MCF 10A (cell line): ENCODE results near the gene CCDC74A. TPM values are rescaled to one million over a fixed set of nuclear protein-coding genes. Genes with fewer than 3 reads are reported as not detected.
A peak's percentile ranks its signal among the peaks of the same experiment; 100 is the strongest.
"Not testable (repeated sequence)": the region's sequence is repeated elsewhere in the genome, so short reads cannot be mapped to it uniquely, and the experiment has no call there.

Experiments used
- Bru-seq: library from RNA; stranded (reverse); fragments of 400-500 nt; gene quantifications from one replicate; lab custom pipeline; 2021; lab: Mats Ljungman, UMichigan
- BruChase-seq, 2 experiments: library from RNA; stranded (reverse); fragments of 400-500 nt; gene quantifications; one replicate each; lab custom pipeline; 2021; lab: Mats Ljungman, UMichigan
- BruUV-seq: library from RNA; stranded (reverse); fragments of 400-500 nt; replicated peaks from 2 replicates; lab custom pipeline; 2021; lab: Mats Ljungman, UMichigan
- CTCF ChIA-PET: fragments of 300-600 bp; sonication (Branson Sonifier 250); formaldehyde crosslinking; extraction: SDS; loops from one replicate; lab custom pipeline; 2021; ENCODE audit warnings: antibody characterized with exemption, inconsistent platforms; lab: Yijun Ruan, JAX
- POLR2A ChIA-PET: fragments of 300-600, 350-650 bp; sonication (Branson Sonifier 250); formaldehyde crosslinking; extraction: SDS; loops from one replicate; lab custom pipeline; 2020; ENCODE audit warnings: antibody characterized with exemption, inconsistent platforms; lab: Yijun Ruan, JAX
- DNase-seq: peaks from one replicate; pipeline ENCODE4 v3.0.0-alpha.2; 2018; ENCODE audit not compliant: unreplicated experiment
- H3K27ac Mint-ChIP-seq: one replicate; pipeline ENCODE4 v1.8.0; 2022; ENCODE audit warnings: mild to moderate bottlenecking, low read depth, mixed read lengths; ENCODE audit not compliant: unreplicated experiment
- H3K27me3 Mint-ChIP-seq: one replicate; pipeline ENCODE4 v1.8.0; 2022; ENCODE audit warnings: mixed read lengths; ENCODE audit not compliant: insufficient read depth, unreplicated experiment
- H3K36me3 Mint-ChIP-seq: one replicate; pipeline ENCODE4 v1.8.0; 2022; ENCODE audit warnings: mild to moderate bottlenecking, moderate library complexity, mixed read lengths; ENCODE audit not compliant: insufficient read depth, unreplicated experiment
- H3K4me1 Mint-ChIP-seq: one replicate; pipeline ENCODE4 v1.8.0; 2022; ENCODE audit warnings: mixed read lengths; ENCODE audit not compliant: insufficient read depth, unreplicated experiment
- H3K4me3 Mint-ChIP-seq: one replicate; pipeline ENCODE4 v1.8.0; 2022; ENCODE audit warnings: mild to moderate bottlenecking, moderate library complexity, mixed read lengths; ENCODE audit not compliant: unreplicated experiment
- H3K9me3 Mint-ChIP-seq: one replicate; pipeline ENCODE4 v1.8.0; 2022; ENCODE audit warnings: mixed read lengths; ENCODE audit not compliant: unreplicated experiment
- intact Hi-C: fragments of 100-400 bp; cut with micrococcal nuclease; formaldehyde crosslinking; loops from 2 replicates; pipeline ENCODE4 v1.14.1; 2022
- long read RNA-seq: library from polyadenylated mRNA; stranded (forward); transcript quantifications from one replicate; pipeline ENCODE4 v2.0.0, GENCODE V29; 2022
- total RNA-seq: library from RNA; stranded (reverse); gene quantifications from 2 replicates; pipeline ENCODE4 v1.2.3, GENCODE V29; 2022

Gene CCDC74A
- 0.32 and 1.1 TPM in 2 replicates for total RNA-seq
- Bru-seq, nascent RNA = not detected
- percentile 18 among the genes with signal in this experiment for BruChase-seq, experiment 1, labeled RNA remaining after a 6-hour chase
- BruChase-seq, experiment 2, labeled RNA remaining after a 2-hour chase = not detected
- long read RNA-seq, partial matches to known transcripts = 0 of 1 reads
- long read RNA-seq, other reads (novel, unspliced or antisense) = 0 of 1 reads

DNA sequence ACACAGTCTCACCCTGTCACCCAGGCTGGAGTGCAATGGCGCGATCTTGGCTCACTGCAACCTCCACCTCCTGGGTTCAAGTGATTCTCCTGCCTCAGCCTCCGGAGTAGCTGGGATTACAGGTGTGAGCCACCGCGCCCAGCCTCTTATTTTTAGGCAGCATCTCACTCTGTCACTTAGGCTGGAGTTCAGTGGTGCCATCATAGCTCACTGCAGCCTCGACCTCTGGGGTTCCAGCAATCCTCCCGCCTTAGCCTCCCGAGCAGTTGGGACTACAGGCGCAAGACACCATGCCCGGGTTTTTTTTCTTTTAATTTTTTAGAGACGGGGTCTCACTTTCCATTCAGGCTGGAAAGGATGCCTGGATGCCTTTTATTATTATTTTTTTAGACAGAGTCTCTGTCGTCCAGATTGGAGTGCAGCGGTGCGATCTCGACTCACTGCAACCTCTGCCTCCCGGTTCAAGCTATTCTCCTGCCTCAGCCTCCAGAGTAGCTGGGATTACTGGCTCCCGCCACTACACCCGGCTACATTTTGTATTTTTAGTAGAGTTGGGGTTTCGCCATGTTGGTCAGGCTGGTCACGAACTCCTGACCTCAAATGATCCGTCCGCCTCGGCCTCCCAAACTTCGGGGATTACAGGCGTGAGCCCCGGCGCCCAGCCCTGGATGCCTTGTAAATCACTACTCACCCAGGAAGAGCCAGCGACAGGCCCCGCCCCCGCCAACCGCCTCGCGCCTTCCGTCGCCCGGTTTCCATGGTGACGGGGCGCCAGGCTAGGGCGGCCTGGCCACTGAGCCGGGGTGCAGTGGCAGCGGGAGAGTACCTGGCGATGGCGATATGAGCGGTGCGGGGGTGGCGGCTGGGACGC is at the start of gene CCDC74A:
Gene CCDC74A (plus strand): TSS at position 758 of the 871 bp plus-strand sequence. CDS start 83 bp downstream, at position 841.
- intact Hi-C loops, H3K27me3 Mint-ChIP-seq, H3K36me3 Mint-ChIP-seq, H3K27ac Mint-ChIP-seq, POLR2A ChIA-PET, H3K4me1 Mint-ChIP-seq, H3K9me3 Mint-ChIP-seq, BruUV-seq: not testable (repeated sequence)
- CTCF ChIA-PET = interaction anchor here (0.7 to 0.9 kb wide), 4 partner anchors 34 to 650 kb away, joined by 3 to 5 read pairs (median 4); no protein-coding TSS in a partner anchor
- peak within 1 kb of the TSS; percentile 69 for H3K4me3 Mint-ChIP-seq
- peak; percentile 35 for DNase-seq

- H3K27me3 Mint-ChIP-seq, intact Hi-C loops, H3K9me3 Mint-ChIP-seq, DNase-seq, H3K4me1 Mint-ChIP-seq, CTCF ChIA-PET, POLR2A ChIA-PET, BruUV-seq, H3K4me3 Mint-ChIP-seq, H3K27ac Mint-ChIP-seq: not testable (repeated sequence)
- peaks cover 25% of the 10 kb centered on the region for H3K36me3 Mint-ChIP-seq
Measured at GRCh38 chr2:131478074-131478849, 49.4 kb upstream of the CCDC74A start.

- peaks cover 32% of the 10 kb centered on the region for H3K36me3 Mint-ChIP-seq
- H3K4me3 Mint-ChIP-seq, intact Hi-C loops, CTCF ChIA-PET, POLR2A ChIA-PET, H3K4me1 Mint-ChIP-seq, BruUV-seq, H3K27me3 Mint-ChIP-seq, H3K27ac Mint-ChIP-seq, DNase-seq, H3K9me3 Mint-ChIP-seq: not testable (repeated sequence)
Measured at GRCh38 chr2:131478850-131479461, 48.7 kb upstream of the CCDC74A start.

DNA sequence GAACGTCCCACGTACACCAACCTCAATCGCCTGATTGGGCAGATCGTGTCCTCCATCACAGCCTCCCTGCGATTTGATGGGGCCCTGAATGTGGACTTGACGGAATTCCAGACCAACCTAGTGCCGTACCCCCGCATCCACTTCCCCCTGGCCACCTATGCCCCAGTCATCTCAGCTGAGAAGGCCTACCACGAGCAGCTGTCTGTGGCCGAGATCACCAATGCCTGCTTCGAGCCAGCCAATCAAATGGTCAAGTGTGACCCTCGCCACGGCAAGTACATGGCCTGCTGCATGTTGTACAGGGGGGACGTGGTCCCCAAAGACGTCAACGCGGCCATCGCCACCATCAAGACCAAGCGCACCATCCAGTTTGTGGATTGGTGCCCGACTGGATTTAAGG is 47.3 kb upstream of the CCDC74A start:
- H3K27me3 Mint-ChIP-seq, DNase-seq, H3K4me3 Mint-ChIP-seq, H3K4me1 Mint-ChIP-seq, BruUV-seq, intact Hi-C loops, POLR2A ChIA-PET, H3K27ac Mint-ChIP-seq, H3K9me3 Mint-ChIP-seq: not testable (repeated sequence)
- CTCF ChIA-PET = interaction anchor here (0.6 to 1.3 kb wide), 2 partner anchors 12 to 233 kb away, joined by 4 to 5 read pairs; no protein-coding TSS in a partner anchor
- peaks cover 25% of the 10 kb centered on the region for H3K36me3 Mint-ChIP-seq

DNA sequence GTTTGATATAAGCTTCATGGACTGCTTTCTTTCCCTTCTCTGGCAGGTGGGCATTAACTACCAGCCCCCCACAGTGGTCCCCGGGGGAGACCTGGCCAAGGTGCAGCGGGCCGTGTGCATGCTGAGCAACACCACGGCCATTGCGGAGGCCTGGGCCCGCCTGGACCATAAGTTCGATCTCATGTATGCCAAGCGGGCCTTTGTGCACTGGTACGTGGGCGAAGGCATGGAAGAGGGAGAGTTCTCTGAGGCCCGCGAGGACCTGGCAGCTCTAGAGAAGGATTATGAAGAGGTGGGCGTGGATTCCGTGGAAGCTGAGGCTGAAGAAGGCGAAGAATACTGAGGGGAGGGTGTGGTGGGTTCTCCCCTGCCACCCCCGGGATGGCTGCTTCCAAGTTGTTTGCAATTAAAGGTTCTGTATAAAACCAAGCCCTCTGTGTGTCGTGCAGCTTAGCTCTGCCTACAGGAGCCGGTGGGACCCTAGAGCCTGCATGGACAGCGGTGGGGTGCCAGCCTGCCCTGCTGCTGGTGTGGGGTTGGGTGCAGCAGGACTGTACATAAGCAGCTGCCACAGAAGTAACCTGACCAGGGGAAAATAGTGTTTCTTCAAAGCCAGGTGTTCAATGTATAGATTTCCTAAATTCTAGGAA is 45.1 kb upstream of the CCDC74A start:
- H3K4me3 Mint-ChIP-seq, DNase-seq, H3K9me3 Mint-ChIP-seq, H3K27me3 Mint-ChIP-seq, H3K4me1 Mint-ChIP-seq, H3K27ac Mint-ChIP-seq, intact Hi-C loops, BruUV-seq, POLR2A ChIA-PET: not testable (repeated sequence)
- peaks cover 17% of the 10 kb centered on the region for H3K36me3 Mint-ChIP-seq
- CTCF ChIA-PET = interaction anchor here (1.0 kb wide), 1 partner anchor 10 kb away, joined by 6 read pairs; the partner anchor contains the start of gene MZT2A

DNA sequence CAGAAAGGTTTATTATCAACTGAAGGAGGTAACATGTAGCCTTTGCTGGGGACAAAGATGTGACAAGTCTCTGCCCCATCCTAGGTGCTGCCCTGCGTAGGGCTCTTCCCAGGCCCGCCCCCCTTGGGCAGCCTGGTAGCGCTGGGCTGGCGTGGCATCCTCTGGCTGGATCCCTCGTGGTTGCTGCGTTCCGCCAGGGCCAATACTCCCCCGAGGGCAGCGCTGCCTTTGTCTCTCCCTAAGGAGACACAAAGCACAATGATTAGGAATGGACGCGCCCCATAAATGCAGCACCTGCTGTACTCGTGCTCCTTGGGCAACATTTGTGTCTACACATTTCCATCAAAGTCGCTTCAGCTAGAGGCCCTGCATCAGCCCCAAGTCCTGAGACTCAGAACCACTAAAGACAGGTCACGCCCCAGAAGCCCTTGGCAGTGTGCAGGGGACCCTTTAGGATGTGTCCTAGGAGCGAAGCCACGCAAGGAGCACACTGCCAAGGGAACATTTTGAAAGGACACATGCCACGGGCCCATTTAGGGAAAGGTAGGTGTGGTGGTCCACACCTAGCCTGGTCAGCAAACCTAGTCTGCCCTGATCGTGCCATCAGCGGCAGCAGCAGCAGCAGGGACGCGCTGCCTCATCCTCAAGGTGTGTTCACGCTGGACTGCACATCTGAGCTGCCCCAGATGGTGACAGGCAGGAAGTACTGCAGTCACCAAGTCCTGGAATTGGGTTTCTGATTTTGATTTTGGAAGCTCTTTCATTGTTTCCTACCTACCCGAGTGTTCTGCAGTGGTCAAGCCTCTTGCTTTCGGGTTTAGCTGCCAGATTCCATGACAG is 43.5 kb upstream of the CCDC74A start:
- H3K27ac Mint-ChIP-seq, BruUV-seq, POLR2A ChIA-PET, H3K9me3 Mint-ChIP-seq, H3K4me1 Mint-ChIP-seq, intact Hi-C loops, H3K27me3 Mint-ChIP-seq, DNase-seq, H3K4me3 Mint-ChIP-seq: not testable (repeated sequence)
- CTCF ChIA-PET = interaction anchor here (1.1 kb wide), 1 partner anchor 71 kb away, joined by 5 read pairs; no protein-coding TSS in a partner anchor
- peaks cover 16% of the 10 kb centered on the region for H3K36me3 Mint-ChIP-seq

GRCh38 chr2:131484906-131485460 is 42.7 kb upstream of the CCDC74A start:
- H3K27me3 Mint-ChIP-seq, H3K4me3 Mint-ChIP-seq, H3K4me1 Mint-ChIP-seq, intact Hi-C loops, DNase-seq, H3K27ac Mint-ChIP-seq, CTCF ChIA-PET, H3K9me3 Mint-ChIP-seq, POLR2A ChIA-PET, BruUV-seq: not testable (repeated sequence)
- H3K36me3 Mint-ChIP-seq = peaks cover 16% of the 10 kb centered on the region
